ENCODE results near the gene HPDL.

The HPDL gene

DNA sequence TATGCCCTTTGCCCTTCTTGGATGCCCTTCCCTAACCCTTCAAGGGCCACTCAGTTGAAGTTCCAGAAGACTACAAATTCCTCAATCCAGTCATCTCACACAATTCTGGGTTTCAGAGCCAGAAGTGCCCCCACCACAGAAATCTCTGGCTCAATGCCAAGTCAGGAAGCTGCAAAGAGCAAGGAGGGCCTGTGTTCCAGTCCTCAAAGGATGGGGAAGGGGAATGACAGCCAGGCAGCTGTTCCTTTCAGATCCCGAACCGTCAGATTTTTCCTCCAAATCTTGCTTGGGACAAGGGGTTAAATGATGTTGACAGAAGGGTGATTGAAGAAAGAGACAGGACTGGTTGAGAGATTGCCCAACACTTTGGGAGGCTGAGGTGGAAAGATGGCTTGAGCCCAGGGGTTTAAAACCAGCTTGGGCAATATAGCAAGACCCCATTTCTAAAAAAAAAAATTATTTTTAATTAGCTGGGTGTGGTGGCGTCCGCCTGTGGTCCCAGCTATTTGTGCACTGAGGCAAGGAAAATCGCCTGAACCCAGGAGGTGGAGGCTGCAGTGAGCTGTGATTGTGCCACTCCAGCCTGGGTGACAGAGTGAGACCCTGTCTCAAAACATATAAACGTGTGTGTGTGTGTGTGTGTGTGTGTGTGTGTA is 716 bp upstream of the HPDL start:
- DNase-seq, result no peak

DNA sequence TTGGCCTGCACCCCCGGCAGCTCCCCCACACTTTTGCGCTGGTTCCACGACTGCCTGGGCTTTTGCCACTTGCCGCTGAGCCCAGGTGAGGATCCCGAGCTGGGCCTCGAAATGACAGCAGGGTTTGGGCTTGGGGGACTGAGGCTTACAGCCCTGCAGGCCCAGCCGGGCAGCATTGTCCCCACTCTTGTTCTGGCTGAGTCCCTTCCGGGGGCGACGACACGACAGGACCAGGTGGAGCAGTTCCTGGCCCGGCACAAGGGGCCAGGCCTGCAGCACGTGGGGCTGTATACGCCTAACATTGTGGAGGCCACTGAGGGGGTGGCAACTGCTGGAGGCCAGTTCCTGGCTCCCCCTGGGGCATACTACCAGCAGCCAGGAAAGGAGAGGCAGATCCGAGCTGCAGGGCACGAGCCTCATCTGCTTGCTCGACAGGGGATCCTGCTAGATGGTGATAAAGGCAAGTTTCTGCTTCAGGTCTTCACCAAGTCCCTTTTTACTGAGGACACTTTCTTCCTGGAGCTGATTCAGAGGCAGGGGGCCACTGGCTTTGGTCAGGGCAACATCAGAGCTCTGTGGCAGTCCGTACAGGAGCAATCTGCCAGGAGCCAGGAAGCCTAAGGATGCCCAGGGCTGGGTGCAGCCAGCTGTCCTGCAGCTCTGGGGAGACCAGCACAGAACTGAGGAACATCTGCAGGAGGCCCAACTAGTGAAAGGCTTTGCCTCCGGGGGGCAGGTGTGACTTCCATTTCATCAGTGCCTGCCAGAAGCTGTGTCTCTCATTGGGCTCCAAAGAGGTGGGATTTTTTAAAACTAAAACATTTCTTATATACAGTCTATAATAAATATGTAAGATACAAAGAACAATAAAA is 1.2 kb downstream of the HPDL start:
- no peak for DNase-seq

DNA sequence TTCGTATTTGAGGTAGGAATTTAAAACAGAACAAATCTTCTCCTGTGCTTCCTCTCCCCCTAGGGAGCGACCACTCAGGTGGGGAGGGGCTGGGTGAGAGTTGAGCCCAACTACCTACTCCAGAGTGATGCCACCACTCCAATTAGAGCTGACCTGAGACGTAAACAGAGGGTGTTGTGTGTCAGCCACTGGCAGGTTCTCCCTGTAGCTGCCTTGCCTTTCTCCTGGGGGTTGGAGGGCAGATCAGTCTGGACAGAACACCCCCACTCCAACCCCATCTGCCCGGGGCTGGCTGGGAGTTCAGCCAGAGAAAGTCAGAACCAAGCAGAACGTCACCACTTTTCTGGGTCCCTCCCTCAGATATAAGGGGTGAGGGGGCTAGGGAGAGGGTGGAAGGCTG is 2.0 kb downstream of the HPDL start:
- DNase-seq, result no peak

DNA sequence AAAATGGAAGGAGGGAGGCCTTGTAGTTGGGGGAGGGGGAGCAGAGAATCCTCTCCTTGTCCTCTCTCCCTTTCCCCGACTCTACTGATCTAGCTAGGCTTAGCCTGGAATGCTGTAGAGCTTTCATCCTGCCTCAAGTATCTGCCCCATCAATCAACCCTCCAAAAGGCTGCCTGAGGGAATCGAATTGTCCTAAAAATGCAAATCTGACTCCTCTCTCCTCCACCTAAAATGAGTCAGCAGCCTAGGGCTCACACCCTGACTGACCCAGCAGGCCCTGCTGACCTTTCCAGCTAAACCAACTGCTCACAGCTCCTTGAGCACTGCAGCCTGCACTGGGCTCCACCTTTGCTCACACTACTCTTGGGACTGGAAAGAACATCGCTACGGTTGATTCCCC is 2.8 kb downstream of the HPDL start:
- DNase-seq, result no peak

DNA sequence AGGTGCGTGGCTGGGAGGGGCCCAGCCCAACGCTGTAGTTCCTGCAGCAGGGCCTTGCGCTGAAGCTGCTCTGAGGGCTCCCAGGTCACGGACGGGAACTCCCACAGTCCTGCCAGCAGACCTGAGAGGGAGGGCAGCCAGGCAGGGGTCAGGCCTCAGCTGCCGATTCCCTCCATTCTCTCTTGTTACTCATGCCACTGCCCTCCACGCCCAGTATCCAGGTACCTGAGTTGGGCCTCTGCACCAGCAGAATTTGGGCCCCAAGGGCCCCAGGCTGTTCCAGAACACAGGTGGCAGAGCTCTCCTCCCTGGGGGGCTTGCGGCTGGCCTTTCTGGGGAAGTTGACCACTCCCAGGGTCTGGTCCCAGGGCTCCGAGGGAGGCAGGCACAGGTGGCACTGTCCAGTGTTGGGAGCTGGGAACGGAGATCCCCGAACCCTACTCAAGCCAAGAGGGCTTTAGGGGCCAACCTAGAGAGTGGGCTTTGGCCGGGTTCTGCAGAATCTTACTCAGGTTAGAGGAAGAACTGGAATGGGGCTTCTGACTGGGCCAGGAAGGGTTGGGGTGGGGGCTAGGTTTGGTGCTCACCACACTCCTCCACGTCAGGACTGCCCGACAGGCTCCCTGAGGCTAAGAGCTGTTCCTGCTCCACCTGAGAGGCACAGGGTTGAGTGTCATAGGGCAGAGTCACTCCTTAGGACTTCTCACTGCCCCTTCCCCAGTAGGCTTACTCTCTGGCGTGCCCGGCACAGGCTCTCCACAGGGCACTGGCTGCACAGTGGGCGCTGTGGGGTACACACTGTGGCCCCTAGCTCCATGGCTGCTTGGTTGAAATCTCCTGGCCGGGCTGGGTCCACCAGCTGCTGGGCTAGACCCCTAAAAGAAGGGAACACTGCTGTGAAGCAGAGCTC is 5.0 kb downstream of the HPDL start:
- DNase-seq, result no peak

DNA sequence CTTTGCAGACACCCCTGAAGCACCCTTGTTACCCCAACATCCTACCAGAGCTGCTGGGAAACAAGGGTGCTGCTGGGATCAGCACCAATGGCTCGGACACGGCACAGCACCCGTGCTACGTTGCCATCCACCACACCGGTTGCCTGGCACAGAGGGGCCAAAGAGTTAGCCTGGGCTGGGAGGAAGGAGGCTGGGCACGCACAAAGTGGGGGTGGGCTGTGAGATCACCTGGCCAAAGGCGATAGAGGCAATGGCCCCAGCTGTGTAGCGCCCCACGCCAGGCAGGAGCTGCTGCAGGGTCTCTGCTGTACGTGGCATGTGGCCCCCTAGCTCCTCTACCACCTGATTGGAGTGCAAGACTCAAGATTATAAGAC is 5.6 kb downstream of the HPDL start:
- no peak for DNase-seq

DNA sequence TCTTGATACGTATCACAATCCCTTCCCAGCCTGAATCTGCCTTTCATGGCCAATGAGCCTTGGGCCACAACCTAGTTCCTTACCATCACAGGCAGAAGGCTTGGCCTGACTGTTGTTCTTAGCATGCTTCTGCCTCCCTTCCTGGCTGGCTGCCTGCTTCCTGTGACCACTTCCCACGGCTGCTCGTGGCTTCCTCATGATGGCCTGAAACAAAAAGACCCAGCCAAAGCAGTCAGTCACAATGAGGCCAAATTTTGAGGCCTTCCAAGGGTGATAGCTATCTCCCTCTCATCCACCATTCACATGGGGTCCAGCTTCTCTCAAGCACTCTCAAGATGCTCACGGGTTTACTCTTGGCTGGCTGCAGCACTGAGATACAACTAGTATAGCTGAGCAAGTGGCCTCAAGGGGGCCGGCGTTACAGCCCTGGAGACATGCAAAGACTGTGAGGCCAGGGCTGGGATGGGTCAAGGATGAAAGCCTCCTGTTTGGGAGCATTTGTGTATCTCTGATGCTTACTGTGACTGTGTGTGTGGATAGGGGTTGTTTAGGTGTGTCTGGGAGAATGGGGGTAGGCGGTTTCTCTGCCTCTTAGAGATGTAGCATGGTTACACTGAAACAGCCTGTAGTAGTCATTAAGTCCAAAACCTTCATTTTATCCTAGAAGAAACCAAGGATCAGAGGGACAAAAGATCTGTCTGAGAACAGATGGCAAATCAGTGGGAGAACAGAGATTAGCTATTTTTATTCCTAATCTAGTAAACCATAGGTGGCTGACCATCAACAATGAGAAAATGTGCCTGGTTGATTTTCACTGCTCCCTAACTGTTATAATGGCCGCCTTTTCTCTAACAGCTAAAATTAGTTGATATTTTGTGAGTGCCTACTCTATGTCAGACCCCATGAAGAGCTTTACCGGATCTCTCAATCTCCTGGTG is 7.9 kb downstream of the HPDL start:
- DNase-seq, result no peak

DNA sequence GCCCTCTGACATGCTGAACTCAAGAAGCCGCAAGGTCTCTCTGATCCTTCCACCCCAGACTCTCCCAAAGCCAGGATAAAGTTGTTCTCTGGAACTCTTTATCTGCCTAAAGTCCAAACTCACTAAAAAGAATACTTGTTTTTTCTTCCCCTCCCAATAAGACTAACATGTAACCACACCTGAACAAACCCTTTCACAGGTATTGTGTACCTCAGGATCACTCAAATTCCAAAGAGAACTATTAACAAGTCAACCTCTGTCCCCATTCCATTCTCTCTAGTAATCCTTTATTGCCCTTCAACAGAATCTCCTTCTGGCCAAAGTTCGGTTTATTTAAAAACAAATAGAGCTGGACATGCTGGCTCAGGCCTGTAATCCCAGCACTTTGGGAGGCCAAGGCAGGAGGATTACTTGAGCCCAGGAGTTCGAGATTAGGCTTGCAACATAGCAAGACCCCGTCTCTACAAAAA is 9.2 kb downstream of the HPDL start:
- no peak for DNase-seq

DNA sequence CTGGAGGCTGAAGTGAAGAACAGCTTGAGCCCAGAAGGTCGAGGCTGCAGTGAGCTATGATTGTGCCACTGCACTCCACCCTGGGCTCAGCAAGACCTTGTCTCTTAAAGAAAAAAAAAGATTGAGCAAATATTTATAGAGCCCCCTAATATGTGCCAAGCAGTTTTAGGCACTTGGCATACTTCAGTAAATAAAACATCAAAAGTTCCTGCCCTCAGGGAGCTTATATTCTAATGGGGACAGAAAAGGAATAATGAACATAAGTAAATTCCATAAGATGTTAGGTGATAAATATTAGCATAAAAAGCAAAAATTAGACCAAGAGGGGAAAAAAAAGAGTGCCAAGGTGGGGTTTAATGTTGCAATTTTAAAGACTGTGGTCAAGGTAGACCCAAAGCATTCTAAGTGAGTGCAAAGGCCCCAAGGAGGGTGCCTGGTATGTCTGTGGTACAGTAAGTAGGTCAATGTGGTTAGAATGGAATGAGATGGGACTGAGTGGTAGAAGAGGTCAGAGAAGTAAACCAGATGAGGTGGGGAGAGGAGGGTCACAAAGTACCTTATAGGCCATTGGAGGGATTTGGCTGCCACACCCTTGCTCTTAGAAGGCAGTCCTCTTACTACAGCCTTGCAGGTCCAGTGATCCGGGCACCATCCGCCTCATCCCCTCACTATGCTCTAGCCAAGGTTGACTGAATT is 11.1 kb downstream of the HPDL start:
- no peak for DNase-seq

DNA sequence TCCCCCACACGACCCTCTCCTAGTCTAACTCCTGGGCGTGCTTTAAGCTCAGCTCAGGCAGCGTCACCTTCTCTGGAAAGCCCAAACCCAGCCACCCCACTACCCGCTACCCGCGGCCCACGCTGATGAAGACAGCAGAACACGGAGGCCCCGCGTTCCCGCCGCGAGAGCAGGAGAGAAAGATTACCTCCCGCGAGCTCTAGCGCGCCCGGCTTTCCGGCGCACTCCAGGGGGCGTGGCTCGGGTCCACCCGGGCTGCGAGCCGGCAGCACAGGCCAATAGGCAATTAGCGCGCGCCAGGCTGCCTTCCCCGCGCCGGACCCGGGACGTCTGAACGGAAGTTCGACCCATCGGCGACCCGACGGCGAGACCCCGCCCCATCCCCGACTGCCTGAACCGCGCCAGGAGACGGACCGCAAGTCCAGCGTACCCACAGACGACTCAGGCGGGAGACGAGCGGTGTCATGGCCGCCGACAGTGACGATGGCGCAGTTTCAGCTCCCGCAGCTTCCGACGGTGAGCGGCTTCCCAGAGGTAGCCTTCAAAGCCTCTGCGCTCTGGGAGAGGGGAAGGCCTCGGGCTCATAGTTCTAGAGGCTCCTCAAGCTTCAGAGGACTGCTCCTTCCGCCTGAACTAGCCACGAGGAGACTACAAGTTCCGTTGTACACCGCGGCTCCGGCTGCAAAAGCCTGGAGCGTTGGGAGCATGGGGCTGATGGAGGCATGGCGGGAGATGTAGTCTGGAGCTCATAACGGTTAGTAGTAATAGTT is 13.3 kb downstream of the HPDL start, which contains the start of the genes MUTYH and TOE1:
MUTYH (minus strand) TSS at position 652 of the 770 bp plus-strand sequence. CDS start 5,935 bp downstream, outside the sequence.
TOE1 (plus strand) TSS at position 382 of the 770 bp plus-strand sequence; CDS start at position 465, 83 bp downstream.
- peak; percentile 97 for DNase-seq

DNA sequence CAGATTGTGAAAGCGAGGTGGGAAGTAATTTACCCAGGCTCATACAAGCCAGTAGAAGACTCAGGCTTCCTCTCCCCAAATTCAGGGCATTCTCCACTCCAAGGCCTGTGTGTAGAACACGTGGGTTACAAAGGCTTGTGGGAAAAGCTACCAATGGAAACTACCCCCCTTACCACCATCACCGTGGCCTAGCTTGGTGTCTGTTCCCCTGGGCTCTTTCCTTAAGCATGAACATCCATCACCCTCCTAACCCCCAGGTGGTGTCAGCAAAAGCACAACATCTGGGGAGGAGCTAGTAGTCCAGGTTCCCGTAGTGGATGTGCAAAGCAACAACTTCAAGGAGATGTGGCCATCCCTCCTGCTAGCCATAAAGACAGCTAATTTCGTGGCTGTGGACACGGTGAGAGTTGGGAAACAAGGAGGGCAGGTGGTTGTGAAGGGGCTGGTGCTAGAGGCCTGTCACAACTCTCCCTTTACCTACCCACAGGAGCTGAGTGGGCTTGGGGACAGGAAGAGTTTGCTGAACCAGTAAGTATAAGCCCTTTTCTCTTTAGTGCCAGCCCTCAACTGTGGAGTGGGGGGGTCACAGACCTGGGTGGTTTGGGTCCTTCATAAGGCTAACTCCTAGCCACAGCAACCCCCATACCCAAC is 14.2 kb downstream of the HPDL start:
- DNase-seq, result no peak

DNA sequence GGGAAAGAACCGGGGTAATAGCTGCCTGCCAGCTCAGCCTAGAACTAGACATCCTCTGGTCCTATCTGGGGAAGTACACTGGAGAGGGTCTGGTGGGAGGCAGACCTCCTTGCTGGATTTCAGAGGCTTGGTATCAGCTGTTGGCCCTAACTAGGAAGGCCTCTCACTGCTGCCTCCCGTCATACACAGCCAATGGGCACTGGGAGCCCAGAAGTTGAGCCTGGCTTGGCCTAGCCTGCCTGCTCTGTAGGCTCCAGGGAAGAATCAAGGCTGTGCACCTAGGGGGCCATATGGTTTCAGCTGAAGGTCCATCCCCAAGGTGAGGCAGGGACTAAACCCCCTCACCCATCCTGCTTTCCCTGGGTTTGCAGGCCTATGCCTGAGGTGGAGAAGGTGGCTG is 17.8 kb downstream of the HPDL start:
- no peak for DNase-seq

DNA sequence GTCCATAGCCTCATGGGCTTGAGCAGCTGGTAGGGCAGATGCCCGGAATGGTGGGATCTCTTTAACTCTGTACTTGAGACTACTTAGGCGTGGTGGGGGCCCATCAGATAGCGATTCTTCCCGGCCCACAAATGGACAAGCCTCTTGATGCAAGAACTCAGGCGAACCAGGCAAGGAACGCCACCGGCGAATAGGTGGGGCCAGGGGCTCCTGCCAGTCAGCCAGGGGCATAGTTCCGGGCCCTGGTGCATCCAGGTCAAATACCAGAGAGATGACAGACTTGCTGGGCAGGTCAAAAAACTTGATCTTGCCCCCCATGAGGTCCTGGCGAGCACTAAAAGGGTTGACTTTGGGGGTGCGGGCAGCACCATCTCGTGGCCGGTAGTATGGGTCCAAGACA is 18.3 kb downstream of the HPDL start:
- DNase-seq, result no peak

DNA sequence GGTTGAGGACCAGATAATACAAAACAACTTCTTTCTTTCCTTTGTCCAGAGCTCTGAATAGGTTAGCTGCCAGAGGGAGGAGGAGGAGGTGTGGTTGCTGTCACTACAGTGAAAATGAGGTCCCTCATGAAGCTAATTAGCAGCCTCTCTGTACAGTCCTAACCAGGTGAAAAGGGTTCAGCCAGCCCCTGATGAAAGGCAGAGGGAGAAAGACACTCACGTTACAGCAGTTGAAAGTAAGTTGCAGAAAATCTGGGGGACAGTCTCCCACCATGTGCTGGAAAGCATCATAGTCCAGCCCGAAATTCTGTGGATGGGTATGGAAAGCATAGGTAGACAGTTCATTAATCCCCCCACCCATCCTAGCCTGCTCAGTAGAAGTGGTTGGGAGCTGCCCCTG is 19.8 kb downstream of the HPDL start:
- no peak for DNase-seq

DNA sequence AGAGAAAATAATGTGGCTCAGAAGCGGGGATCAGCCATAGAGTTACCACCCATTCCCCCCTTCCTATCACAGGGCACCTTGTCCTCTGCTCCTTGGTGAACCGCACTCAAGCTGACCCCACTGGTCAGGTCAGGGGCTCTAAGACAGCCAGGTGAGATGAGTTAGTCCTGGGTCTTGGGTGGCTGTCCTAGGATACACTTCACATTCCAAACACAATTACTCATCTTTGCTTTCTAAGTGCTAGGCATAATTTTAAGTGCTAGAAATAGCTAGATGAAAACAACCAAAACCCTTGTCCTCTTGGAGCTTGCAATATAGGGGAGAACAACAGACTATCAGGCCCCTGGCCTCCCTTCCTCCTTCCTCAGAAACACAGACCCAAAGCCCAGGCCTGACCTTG is 21.3 kb downstream of the HPDL start:
- DNase-seq, result no peak

DNA sequence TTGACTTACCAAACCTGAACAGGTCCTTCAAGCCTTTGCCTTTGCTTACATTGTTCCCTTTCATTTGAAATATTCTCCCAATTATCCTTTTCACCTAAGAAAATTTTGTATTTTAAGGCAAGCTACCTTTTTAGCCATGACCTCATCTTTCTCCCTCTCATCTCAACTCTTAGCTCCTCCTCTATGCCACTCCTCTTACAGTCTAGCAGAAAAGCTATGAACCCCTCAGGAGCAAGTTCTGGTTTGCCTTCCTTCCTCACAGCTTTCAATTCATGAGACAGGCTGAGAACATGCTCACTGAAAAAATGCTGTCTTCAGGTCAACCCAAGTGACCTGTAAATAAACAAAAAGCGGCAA is 21.9 kb downstream of the HPDL start:
- no peak for DNase-seq

DNA sequence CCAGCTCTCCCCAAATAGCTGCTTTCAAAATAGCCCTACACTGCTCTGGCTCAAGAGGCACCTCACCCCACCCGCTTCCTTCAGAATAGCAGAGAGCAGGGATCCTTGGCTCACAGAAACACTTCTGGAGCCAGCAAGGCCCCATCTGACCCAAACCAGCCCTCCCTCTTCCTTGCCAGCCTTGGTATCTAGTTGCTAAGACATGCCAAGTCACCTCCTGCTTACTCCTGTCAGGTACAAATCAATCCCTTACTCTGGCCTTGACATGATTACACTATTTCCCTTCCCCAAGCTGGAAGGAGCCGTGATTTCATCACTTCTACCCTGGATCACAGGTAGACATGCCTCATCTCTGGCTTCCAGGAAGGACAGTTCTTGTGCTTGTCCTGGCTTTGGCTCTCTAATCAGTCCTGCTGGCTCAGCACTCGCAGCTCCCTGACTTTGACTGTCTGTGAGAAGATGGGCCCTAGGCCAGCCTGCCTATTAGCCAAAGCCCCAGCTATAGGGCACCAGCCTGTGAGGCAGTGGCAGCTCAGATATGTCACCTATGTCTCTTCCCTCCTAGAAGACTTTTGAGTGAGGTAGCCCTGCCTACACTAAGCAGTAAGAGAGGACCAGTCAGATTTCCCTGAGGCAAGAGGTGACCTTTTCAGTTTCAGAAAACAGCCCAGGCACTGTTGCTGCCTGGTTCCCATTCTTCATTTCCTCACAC is 22.4 kb downstream of the HPDL start:
- no peak for DNase-seq

DNA sequence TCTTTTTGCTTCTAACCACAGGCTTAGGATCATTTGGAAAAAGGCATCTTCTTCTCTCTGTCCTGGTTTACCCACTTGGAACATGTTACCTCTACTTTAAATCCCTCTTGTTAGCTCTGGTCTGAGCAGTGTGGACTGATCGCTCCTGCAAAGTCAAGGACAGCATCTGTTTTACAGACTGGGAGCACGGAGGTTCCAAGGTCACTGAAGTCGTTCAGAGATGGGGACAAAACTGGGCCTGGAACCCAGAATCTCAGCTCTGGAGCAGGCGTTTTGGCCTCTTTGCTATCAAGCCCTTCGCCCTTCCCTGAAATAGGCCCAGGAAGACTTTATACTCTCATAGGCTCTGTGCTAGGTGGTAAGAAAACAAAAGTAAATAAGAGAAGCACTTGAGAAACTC is 24.8 kb downstream of the HPDL start:
- no peak for DNase-seq

DNA sequence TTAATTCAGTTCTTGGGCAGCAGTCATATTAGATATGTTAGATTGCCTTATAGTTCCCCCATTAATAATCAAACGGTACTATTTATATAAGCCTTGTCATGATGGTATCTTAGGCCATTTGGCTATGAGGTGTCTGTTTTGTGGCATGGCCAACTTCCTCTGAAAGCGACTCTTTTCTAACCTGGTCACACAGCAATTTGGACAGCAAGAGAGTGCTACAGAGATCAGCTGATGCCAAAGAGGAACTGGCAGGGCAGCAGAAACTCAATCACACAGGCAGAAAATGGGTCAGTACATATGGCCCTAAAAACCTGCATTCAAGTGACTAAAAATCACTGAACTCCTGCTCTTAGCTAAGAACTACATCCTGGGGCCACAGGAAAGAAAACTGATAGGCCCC is 27.0 kb downstream of the HPDL start:
- DNase-seq, result no peak
